K562 (cell line): ENCODE measurements around the gene MBD3. TPM values are rescaled to one million over a fixed set of nuclear protein-coding genes. Genes with fewer than 3 reads are reported as not detected.

ENCODE experiments used
- ATAC-seq: fragments of 200-7000 bp; cut with Tn5 transposase; 3 replicates; pipeline ENCODE4 v1.9.1; 2020; ENCODE audit warnings: moderate library complexity
- BruUV-seq: library from RNA; stranded (reverse); fragments of 400-500 nt; replicated peaks from 2 replicates; lab custom pipeline; 2021; lab: Mats Ljungman, UMichigan
- CTCF ChIA-PET: fragments of 300-600 bp; formaldehyde crosslinking; extraction: SDS; loops from one replicate; lab custom pipeline; 2021; ENCODE audit warnings: low intra/inter-chr PET ratio; lab: Yijun Ruan, JAX
- POLR2A ChIA-PET: fragments of 300-600, 350-650 bp; sonication (Branson Sonifier 250); formaldehyde crosslinking; extraction: SDS; loops from one replicate; lab custom pipeline; 2021; ENCODE audit warnings: antibody characterized with exemption, inconsistent platforms; lab: Yijun Ruan, JAX
- DNase-seq, 4 experiments: peaks; one replicate each; pipeline versions ENCODE4 v3.0.0 to v3.0.0-alpha.2; 2011 to 2018; ENCODE audit warnings: low spot score in 3 of 4, mixed read lengths in 3 of 4; ENCODE audit errors: extremely low read depth in 1 of 4
- FAIRE-seq: peaks from 2 replicates; lab custom pipeline; 2011; peaks lifted over from hg19 to GRCh38; lab: Jason Lieb, UNC
- H2AFZ ChIP-seq: 2 replicates; pipeline ENCODE4 v1.6.0; 2011; ENCODE audit warnings: low read depth, low read length, control low read depth, inconsistent platforms
- H3K27ac ChIP-seq: fragments of 200-600 bp; 3 replicates; pipeline ENCODE4 v1.8.0; 2011; ENCODE audit warnings: low read depth, mild to moderate bottlenecking, control low read depth, inconsistent platforms, low read length, moderate library complexity, mixed read lengths; ENCODE audit errors: extremely low read depth
- H3K27me3 ChIP-seq, 2 experiments: fragments of 300-600 bp in 1 of 2; 2 replicates in 1 of 2; 3 replicates in 1 of 2; pipeline versions ENCODE4 v1.6.0 to v1.8.0; 2011; ENCODE audit warnings: inconsistent platforms in 2 of 2, low read length in 2 of 2, mild to moderate bottlenecking in 1 of 2, mixed read lengths in 1 of 2, moderate library complexity in 1 of 2; ENCODE audit not compliant: control insufficient read depth in 2 of 2, insufficient read depth in 2 of 2
- H3K36me3 ChIP-seq: fragments of 300-600 bp; 3 replicates; pipeline ENCODE4 v1.8.0; 2011; ENCODE audit warnings: mild to moderate bottlenecking, low read length, inconsistent platforms; ENCODE audit not compliant: control insufficient read depth, insufficient read depth
- H3K4me1 ChIP-seq, 2 experiments: fragments of 200-600 bp in 1 of 2; replicated peaks in 1 of 2; 2 replicates in 1 of 2; 3 replicates in 1 of 2; pipeline versions ENCODE4 v1.5.1 to v1.8.0; 2011; ENCODE audit warnings: inconsistent platforms in 2 of 2, low read length in 2 of 2, mild to moderate bottlenecking in 1 of 2, mixed read lengths in 1 of 2, moderate library complexity in 1 of 2; ENCODE audit not compliant: control insufficient read depth in 2 of 2, insufficient read depth in 2 of 2
- H3K4me2 ChIP-seq: 2 replicates; pipeline ENCODE4 v1.6.1; 2011; ENCODE audit warnings: low read length, control low read depth, inconsistent platforms, mixed read lengths; ENCODE audit not compliant: insufficient read depth
- H3K4me3 ChIP-seq: fragments of 200-600 bp; sonication (generic), shearing (Covaris generic); 2 replicates; pipeline ENCODE4 v1.5.1; 2016; ENCODE audit warnings: control low read depth, inconsistent platforms
- H3K79me2 ChIP-seq: fragments of 200-600 bp; 3 replicates; pipeline ENCODE4 v1.8.0; 2011; ENCODE audit warnings: low read length, inconsistent platforms; ENCODE audit not compliant: control insufficient read depth, insufficient read depth
- H3K9ac ChIP-seq, 2 experiments: 2 replicates each; pipeline versions ENCODE4 v1.6.0 to v1.6.1; 2011; ENCODE audit warnings: low read depth in 2 of 2, low read length in 2 of 2, control low read depth in 1 of 2, inconsistent platforms in 1 of 2, mild to moderate bottlenecking in 1 of 2, mixed read lengths in 1 of 2; ENCODE audit not compliant: insufficient read depth in 1 of 2
- H3K9me1 ChIP-seq: one replicate; pipeline ENCODE4 v1.6.0; 2011; ENCODE audit warnings: inconsistent platforms, mild to moderate bottlenecking, low read length, moderate library complexity; ENCODE audit not compliant: control insufficient read depth, insufficient read depth
- H3K9me3 ChIP-seq: replicated peaks from 2 replicates; pipeline ENCODE4 v1.5.1; 2011; ENCODE audit warnings: low read depth, low read length, inconsistent platforms; ENCODE audit not compliant: control insufficient read depth, insufficient read depth
- H4K20me1 ChIP-seq: replicated peaks from 2 replicates; pipeline ENCODE4 v1.6.1; 2011; ENCODE audit warnings: low read length, inconsistent platforms, mixed read lengths; ENCODE audit not compliant: control insufficient read depth, insufficient read depth
- CHD7 ChIP-seq: fragments of 200-600 bp; sonication (generic); IDR thresholded peaks from one replicate; pipeline ENCODE4 v1.6.1; 2012; ENCODE audit warnings: mild to moderate bottlenecking, low read depth, low read length, inconsistent platforms
- SFPQ ChIP-seq: fragments of 200-400 bp; formaldehyde crosslinking; IDR thresholded peaks from 2 replicates; pipeline ENCODE4 v1.6.1; 2017; ENCODE audit warnings: mild to moderate bottlenecking, low read depth, low read length, moderate library complexity
- ZNF277 ChIP-seq: fragments of 250-450 bp; sonication (Bioruptor Pico); IDR thresholded peaks from 2 replicates; pipeline ENCODE4 v1.8.0; 2022; ENCODE audit warnings: inconsistent platforms, mild to moderate bottlenecking, moderate library complexity, borderline replicate concordance
- WGBS: fragments of 100-300 bp; shearing (Covaris generic); methylation state at CpG from one replicate; pipeline ENCODE4 v1.1.6; 2016; ENCODE audit warnings: low coverage, mixed read lengths; ENCODE audit not compliant: insufficient coverage; ENCODE audit errors: missing lambda C conversion rate; 5-methylcytosine and 5-hydroxymethylcytosine counted together
- in situ Hi-C: fragments of 300-500 bp; cut with MboI; formaldehyde crosslinking; loops from 4 replicates; pipeline ENCODE4 v1.15.0; 2018; ENCODE audit warnings: inconsistent platforms, mixed read lengths
- intact Hi-C: fragments of 100-400 bp; cut with micrococcal nuclease; formaldehyde crosslinking; loops from 2 replicates; pipeline ENCODE4 v1.14.2; 2022
- polyA plus RNA-seq, 8 experiments: library from polyadenylated mRNA; depleted of rRNA in 4 of 8; stranded (reverse) in 5 of 8; unstranded in 3 of 8; fragments of >200 nt; fragmentation: Nextera tagmentation in 2 of 8; fragmentation: Illumina TruSeq in 1 of 8; extraction: Ambion mirVana in 2 of 8; extraction: Trizol in 1 of 8; gene quantifications; 2 replicates each; pipeline versions ENCODE4 v1.2.1 to v1.2.3, GENCODE V29; 2011 to 2014; ENCODE audit warnings: inconsistent platforms in 1 of 8, missing spikeins in 1 of 8
- total RNA-seq, 7 experiments: library from RNA; depleted of rRNA in 6 of 7; stranded (reverse); fragments of >200 nt in 6 of 7; fragmentation: Illumina TruSeq in 2 of 7; extraction: Trizol in 2 of 7; gene quantifications; 2 replicates each; pipeline versions ENCODE4 v1.2.1 to v1.2.3, GENCODE V29; 2011 to 2021; ENCODE audit warnings: low replicate concordance in 1 of 7

Gene MBD3
- total and polyA plus RNA-seq, 9 of the 15 experiments (the other 6 are each of a cell fraction or from before 2014, with no cell fraction given) = 0.24 to 137 (median 30.9) TPM

GRCh38 chr19:1605236-1606137 is 12.8 kb upstream of the MBD3 start, which contains the start of gene UQCR11:
Gene UQCR11, minus strand, starts transcription at chr19:1605462. Its CDS starts 53 bp downstream, at chr19:1605409.
- peak; percentile 96 for FAIRE-seq
- intact Hi-C loops = loop anchor here (2.0 to 10.0 kb wide), 4 partner anchors 47 to 162 kb away; partner anchors contain the start of gene TCF3
- Histone ChIP-seq H3K4me3 (peak within 1 kb of the TSS; percentile 99), H2AFZ (peak within 1 kb of the TSS; percentile 92), H3K9me1 (peaks cover 3% of the 10 kb centered on the region), H3K9ac (peak within 1 kb of the TSS; percentile 93 to 100), H3K79me2 (peaks cover 48% of the 10 kb centered on the region), H3K4me1 (peaks cover 26 to 76% of the 10 kb centered on the region in 2 experiments), H4K20me1 (peaks cover 4% of the 10 kb centered on the region), H3K27me3 (no peaks in the 10 kb centered on the region), H3K36me3 (peaks cover 38% of the 10 kb centered on the region), H3K9me3 (no peaks in the 10 kb centered on the region), H3K4me2 (peak within 1 kb of the TSS; percentile 91), H3K27ac (peak within 1 kb of the TSS; percentile 94)
- under 1% methylated on average over 62 of the region's 79 CpGs for WGBS
- BruUV-seq = TSS peak; percentile 98
- POLR2A ChIA-PET = interaction anchor here (0.6 to 2.7 kb wide), 10 partner anchors 10 to 336 kb away, joined by 3 to 13 read pairs (median 3); partner anchors contain the start of genes CIRBP, MBD3 and TCF3
- CTCF ChIA-PET = interaction anchor here (0.6 to 2.8 kb wide), 3 partner anchors 66 to 190 kb away, joined by 3 to 23 read pairs (median 3); no protein-coding TSS in a partner anchor
- in situ Hi-C loops = no loop called here
- peak; percentile 93 for ATAC-seq
- DNase-seq = peak; percentile 97 to 98 (median 98)
- TF ChIP-seq ZNF277 (CRISPR knock-in tag) (no peak), CHD7 (no peak), SFPQ (no peak)
